ENCODE results near the gene ACOT4. TPM values are rescaled to one million over a fixed set of nuclear protein-coding genes. Genes with fewer than 3 reads are reported as not detected.

The ACOT4 gene
- total RNA-seq, 4 donors from 2014 or later: 0.42 to 0.57 (median 0.48) TPM

DNA sequence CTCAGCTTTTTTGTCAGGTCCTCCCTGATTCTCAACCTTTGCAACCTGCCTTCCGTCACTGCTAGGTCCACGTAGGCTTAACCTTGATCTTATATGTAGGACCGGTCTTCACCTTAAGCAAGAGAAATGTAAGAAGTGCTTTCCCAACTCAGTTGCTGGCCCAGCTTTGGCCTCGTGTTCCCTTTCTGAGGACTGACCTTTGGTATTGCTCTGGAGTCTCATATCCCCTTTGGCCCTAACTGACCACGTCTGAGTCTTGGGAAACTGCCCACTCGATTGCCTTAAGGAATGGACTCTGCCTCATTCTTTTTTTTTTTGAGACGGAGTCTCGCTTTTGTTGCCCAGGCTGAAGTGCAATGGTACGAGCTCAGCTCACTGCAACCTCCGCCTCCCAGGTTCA lies 28.6 kb downstream of the ACOT4 start:
- TF ChIP-seq, protein P1, sequence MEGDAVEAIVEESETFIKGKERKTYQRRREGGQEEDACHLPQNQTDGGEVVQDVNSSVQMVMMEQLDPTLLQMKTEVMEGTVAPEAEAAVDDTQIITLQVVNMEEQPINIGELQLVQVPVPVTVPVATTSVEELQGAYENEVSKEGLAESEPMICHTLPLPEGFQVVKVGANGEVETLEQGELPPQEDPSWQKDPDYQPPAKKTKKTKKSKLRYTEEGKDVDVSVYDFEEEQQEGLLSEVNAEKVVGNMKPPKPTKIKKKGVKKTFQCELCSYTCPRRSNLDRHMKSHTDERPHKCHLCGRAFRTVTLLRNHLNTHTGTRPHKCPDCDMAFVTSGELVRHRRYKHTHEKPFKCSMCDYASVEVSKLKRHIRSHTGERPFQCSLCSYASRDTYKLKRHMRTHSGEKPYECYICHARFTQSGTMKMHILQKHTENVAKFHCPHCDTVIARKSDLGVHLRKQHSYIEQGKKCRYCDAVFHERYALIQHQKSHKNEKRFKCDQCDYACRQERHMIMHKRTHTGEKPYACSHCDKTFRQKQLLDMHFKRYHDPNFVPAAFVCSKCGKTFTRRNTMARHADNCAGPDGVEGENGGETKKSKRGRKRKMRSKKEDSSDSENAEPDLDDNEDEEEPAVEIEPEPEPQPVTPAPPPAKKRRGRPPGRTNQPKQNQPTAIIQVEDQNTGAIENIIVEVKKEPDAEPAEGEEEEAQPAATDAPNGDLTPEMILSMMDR (IDR thresholded peaks at IDR 0.05): no peak
- TF ChIP-seq POLR2A (IDR thresholded peaks at IDR 0.05; ENCODE audit: low read depth) (no peak), POLR2AphosphoS5 (IDR thresholded peaks at IDR 0.05) (no peak), EP300 (IDR thresholded peaks at IDR 0.05) (no peak)
- H3K4me1 ChIP-seq: no peaks in the 10 kb centered on the region
- WGBS: 90% methylated on average over 10 of the region's 10 CpGs

DNA sequence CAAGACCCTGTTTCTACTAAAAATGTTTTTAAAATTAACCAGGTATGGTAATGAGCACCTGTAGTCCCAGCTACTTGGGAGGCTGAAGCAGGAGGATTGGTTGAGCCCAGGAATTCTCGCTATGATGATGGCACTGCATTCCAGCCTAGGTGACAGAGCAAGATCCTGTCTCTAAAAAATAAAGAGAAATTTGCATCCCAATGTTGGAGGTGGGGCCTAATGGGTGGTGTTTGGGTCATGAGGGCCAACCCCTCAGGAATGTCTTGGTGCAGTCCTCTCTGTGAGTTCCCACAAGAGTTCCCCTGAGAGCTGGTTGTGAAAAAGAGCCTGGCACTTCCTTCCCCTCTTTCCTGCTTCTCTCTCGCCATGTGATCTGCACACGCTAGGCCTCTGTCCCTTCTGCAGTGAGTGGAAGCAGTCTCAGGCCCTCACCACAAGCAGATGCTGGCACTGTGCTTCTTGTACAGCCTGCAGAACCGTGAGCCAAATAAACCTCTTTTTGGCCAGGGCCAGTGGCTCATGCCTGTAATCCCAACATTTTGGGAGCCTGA lies 31.9 kb downstream of the ACOT4 start:
- DNase-seq (ENCODE audit: extremely low spot score): no peak
- intact Hi-C loops (cut with DNase I): no loop called here
- Histone ChIP-seq H3K9me3 (no peaks in the 10 kb centered on the region), H3K36me3 (no peaks in the 10 kb centered on the region), H3K27me3 (no peaks in the 10 kb centered on the region), H3K4me1 (no peaks in the 10 kb centered on the region), H3K4me3 (no peak overlapping the region), H3K27ac (replicated peaks in 1 of 4) (no peak overlapping the region)
- TF ChIP-seq EP300 (IDR thresholded peaks at IDR 0.05) (no peak), POLR2AphosphoS5 (IDR thresholded peaks at IDR 0.05) (no peak), POLR2A (IDR thresholded peaks at IDR 0.05; ENCODE audit: low read depth) (no peak)
- TF ChIP-seq, protein P1 (IDR thresholded peaks at IDR 0.05): no peak
- WGBS: 88% methylated on average over 4 of the region's 4 CpGs

More for the DNA sequence above, 28.6 kb downstream of the ACOT4 start:
- Histone ChIP-seq H3K27ac (replicated peaks in 1 of 4) (no peak overlapping the region), H3K36me3 (no peaks in the 10 kb centered on the region), H3K4me3 (no peak overlapping the region), H3K9me3 (no peaks in the 10 kb centered on the region), H3K27me3 (no peaks in the 10 kb centered on the region)
- DNase-seq (ENCODE audit: extremely low spot score): no peak
- intact Hi-C loops (cut with DNase I): no loop called here

DNA sequence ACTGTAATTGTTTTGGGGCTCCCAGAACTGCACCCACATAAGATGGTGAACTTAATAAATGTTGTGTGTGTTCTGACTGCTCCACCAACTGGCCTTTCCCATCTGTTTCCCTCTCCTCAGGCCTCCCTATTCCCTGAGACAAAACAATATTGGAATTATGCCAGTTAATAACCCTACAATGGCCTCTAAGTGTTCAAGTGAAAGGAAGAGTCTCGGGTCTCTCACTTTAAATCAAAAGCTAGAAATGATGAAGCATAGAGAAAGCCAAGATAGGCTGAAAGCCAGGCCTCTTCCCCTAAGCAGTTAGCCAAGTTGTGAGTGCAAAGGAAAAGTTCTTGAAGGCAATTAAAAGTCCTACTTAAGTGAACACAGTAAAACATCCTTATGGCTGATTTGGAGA lies 34.0 kb downstream of the ACOT4 start:
- no peaks in the 10 kb centered on the region for H3K9me3 ChIP-seq
- TF ChIP-seq, protein P1 (IDR thresholded peaks at IDR 0.05): no peak
- TF ChIP-seq EP300 (IDR thresholded peaks at IDR 0.05) (no peak), POLR2A (IDR thresholded peaks at IDR 0.05; ENCODE audit: low read depth) (no peak), POLR2AphosphoS5 (IDR thresholded peaks at IDR 0.05) (no peak)

DNA sequence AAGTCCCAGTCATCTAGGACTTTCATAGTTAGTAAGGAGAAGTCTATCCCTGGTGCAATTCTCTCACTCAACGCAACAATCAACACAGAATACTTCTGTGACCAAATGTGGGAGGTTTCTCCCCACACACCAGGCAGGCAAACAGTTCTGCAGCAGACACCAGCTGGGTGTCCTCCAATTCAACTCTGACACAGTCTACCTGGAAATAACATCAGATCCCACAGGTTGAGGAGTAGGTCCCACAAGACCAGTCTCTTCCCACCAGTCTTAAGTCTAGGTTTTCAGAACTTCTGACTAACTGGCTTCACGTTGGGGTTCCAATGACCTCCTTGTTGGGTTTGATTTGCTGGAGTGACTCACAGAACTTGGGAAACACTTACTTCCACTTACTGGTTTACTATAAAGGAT lies 35.5 kb downstream of the ACOT4 start:
- intact Hi-C loops (cut with DNase I): no loop called here
- Histone ChIP-seq H3K9me3 (no peaks in the 10 kb centered on the region), H3K4me1 (no peaks in the 10 kb centered on the region), H3K27ac (replicated peaks in 1 of 4) (no peak overlapping the region), H3K27me3 (no peaks in the 10 kb centered on the region), H3K4me3 (no peak overlapping the region), H3K36me3 (no peaks in the 10 kb centered on the region)
- no peak for TF ChIP-seq POLR2A (IDR thresholded peaks at IDR 0.05; ENCODE audit: low read depth)
- TF ChIP-seq, protein P1 (IDR thresholded peaks at IDR 0.05): no peak
- WGBS: 96% methylated on average over 2 of the region's 2 CpGs
- no peak for DNase-seq (ENCODE audit: extremely low spot score)

More for the DNA sequence above, 34.0 kb downstream of the ACOT4 start:
- Histone ChIP-seq H3K4me1 (no peaks in the 10 kb centered on the region), H3K4me3 (no peak overlapping the region), H3K27me3 (no peaks in the 10 kb centered on the region), H3K27ac (replicated peaks in 1 of 4) (no peak overlapping the region), H3K36me3 (no peaks in the 10 kb centered on the region)
- WGBS: 57% methylated on average over 1 of the region's 1 CpG
- no peak for DNase-seq (ENCODE audit: extremely low spot score)
- intact Hi-C loops (cut with DNase I): no loop called here
